HG03280 (cell line): ENCODE data around the gene RPUSD2.
"Not testable (repeated sequence)": the region's sequence is repeated elsewhere in the genome, so short reads cannot be mapped to it uniquely, and the experiment has no call there.

ENCODE experiments used
- ATAC-seq: cut with Tn5 transposase; IDR thresholded peaks from one replicate; pipeline ENCODE4 v1.9.1; 2021; ENCODE audit warnings: mild to moderate bottlenecking, moderate library complexity; ENCODE audit not compliant: unreplicated experiment

Gene RPUSD2

GRCh38 chr15:40565333-40566238 lies 3.5 kb upstream of the RPUSD2 start:
- no peak for ATAC-seq

- ATAC-seq = no peak
Measured at GRCh38 chr15:40567111-40567510, 2.0 kb upstream of the RPUSD2 start.

DNA sequence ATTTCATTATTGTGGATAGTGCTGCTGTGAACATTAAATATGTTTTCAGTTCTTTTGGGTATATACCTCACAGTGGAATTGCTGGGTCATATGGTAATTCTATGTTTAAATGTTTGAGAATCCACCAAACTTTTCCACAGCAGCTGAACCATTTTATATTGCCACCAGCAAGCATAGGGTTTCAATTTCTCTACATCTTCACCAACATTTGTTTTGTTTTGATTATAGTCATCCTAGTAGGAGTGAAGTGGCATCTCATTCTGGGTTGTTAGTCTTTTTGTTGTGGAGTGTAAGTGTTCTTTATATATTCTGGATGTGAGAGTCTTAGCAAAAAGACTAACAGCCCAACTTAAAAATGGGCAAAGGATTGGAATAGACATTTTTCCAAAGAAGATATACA lies 6.0 kb downstream of the RPUSD2 start:
- ATAC-seq = no peak

GRCh38 chr15:40576914-40577313 lies 7.8 kb downstream of the RPUSD2 start:
- not testable (repeated sequence) for ATAC-seq

GRCh38 chr15:40578892-40579291 lies 9.8 kb downstream of the RPUSD2 start:
- ATAC-seq = no peak

- not testable (repeated sequence) for ATAC-seq
Measured at GRCh38 chr15:40581796-40582195, 12.7 kb downstream of the RPUSD2 start.

GRCh38 chr15:40582726-40583246 lies 13.7 kb downstream of the RPUSD2 start:
- ATAC-seq = no peak

- no peak for ATAC-seq
Measured at GRCh38 chr15:40584191-40584590, 15.1 kb downstream of the RPUSD2 start.

- no peak for ATAC-seq
Measured at GRCh38 chr15:40590667-40591050, 21.6 kb downstream of the RPUSD2 start.

- ATAC-seq = no peak
Measured at GRCh38 chr15:40591389-40591788, 22.3 kb downstream of the RPUSD2 start.

GRCh38 chr15:40593165-40593564 lies 24.1 kb downstream of the RPUSD2 start:
- ATAC-seq = no peak

DNA sequence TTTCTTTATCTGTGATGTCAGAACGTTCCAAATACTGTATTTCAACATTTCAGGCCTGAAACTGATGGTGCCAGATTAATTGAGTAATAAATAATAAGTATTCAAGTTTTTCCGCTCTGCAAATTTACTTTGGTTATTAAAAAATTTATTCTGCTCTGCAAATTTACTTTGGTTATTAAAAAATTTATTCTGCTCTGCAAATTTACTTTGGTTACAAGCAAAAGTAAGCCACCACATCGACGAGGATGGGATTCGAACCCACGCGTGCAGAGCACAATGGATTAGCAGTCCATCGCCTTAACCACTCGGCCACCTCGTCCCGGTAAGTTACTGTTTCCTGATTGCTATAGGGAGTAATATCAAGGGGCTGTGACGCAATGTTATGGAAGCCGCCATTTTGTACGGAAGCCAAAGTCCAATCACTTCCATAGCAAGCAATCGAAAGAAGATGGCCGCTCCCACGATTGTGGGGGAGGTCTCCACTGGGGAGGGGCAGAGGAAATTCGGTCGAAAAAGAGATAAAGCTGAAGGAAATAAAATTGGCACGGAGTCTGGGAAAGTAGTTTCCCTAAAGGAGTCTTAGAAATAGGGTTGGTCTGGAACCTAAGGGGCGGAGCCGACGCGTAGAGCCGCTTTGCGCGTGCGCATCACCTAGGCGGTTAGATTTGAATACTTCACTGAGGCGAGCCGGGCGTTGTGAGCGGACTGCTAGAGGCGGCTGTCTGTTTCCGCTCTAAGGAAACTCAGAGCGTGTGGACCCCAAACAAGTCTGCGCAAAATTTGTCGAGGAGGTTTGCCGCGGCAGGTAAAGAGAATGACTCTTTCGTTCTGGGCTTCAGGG lies 24.7 kb downstream of the RPUSD2 start, which contains the start of gene KNL1:
Gene KNL1, plus strand, starts transcription at position 662 of the 841 bp plus-strand sequence. CDS start 8,683 bp downstream, outside the sequence.
- peak; percentile 69 for ATAC-seq

GRCh38 chr15:40594429-40594836 lies 25.3 kb downstream of the RPUSD2 start:
- ATAC-seq = peak; percentile 30

GRCh38 chr15:40595219-40595618 lies 26.1 kb downstream of the RPUSD2 start:
- no peak for ATAC-seq

DNA sequence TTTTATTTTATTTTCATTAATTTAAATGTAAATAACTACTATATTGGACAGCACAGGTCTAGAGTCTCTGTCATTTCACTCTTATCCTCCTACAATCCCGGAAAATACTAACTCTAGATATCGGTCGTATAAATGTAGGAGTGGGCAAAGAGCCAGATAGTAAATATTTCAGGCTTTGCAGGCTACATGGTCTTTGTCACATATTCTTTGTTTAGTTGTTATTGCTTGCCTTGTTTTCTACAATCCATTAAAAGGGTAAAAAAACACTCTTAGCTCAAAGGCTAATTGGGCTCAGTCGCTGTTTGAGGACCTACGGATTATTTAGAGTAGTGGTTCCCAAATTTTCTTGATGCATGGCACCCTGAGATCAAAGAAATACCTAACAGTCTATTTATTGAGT lies 26.7 kb downstream of the RPUSD2 start:
- ATAC-seq = no peak

DNA sequence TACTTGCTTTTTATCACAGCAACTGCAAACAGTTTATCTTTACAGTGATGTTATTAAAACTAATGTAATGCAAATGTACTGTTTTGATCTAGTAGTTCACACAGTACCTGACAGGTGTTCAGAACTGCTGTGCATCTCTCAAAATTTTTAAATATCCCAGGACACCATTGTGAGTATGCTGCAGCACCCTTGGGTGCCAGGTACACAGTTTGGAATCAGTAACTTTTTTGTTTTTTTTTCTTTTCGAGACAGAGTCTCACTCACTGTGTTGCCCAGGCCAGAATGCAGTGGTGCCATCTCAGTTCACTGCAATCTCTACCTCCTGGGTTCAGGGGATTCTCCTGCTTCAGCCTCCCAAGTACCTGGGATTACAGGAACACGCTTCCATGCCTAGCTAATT lies 27.9 kb downstream of the RPUSD2 start:
- ATAC-seq = no peak

DNA sequence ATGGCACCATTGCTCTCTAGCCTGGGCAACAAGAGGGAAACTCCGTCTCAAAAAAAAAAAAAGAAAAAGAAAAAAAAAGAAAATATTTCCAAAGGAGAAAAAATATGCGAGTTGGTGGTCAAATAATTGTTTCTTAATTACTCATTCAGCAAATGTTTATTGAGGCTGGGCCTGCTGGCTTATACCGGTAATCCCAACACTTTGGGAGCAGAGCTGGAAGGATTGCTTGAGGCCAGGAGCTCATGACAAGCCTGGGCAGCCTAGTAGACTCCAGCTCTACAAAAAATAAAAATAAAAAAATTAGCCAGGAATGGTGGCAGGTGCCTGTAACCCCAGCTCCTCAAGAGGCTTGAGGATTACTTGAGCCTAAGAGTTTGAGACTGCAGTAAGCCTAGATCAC lies 29.0 kb downstream of the RPUSD2 start:
- ATAC-seq = no peak

GRCh38 chr15:40598672-40599071 lies 29.6 kb downstream of the RPUSD2 start:
- no peak for ATAC-seq

DNA sequence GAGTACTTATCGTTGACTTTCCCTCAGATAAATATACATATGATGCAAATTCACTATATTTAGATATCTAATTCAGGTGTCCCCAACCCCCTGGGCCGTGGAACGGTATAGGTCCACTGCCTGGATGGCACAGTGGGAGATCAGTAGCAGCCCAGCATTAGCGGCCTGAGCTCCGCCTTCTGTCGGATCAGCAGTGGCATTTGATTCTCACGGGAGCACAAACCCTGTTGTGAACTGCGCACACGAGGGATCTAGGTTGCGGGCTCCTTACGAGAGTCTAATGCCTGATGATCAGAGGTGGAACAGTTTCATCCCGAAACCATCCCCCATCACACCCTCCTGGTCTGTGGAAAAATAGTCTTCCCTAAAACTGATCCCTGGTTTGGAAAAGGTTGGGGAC lies 31.9 kb downstream of the RPUSD2 start:
- no peak for ATAC-seq

- ATAC-seq = no peak
Measured at GRCh38 chr15:40603935-40604334, 34.8 kb downstream of the RPUSD2 start.

- ATAC-seq = no peak
Measured at GRCh38 chr15:40613080-40613479, 44.0 kb downstream of the RPUSD2 start.
